NCI-H1436 treated with DMSO at 0.1 percent for 48 hours (cell line): Measurements from ENCODE around the gene LENG9.
"Not testable (repeated sequence)": the region's sequence is repeated elsewhere in the genome, so short reads cannot be mapped to it uniquely, and the experiment has no call there.

Experiments
- DNase-seq: peaks from one replicate; lab custom pipeline; 2025; lab: John Stamatoyannopoulos, UW

LENG9 gene

GRCh38 chr19:54463531-54464043, at the start of gene LENG9:
Gene LENG9 (minus strand): TSS chr19:54463778. CDS start chr19:54463526, 252 bp downstream.
- peak; percentile 94 for DNase-seq

GRCh38 chr19:54509200-54509940, 45.8 kb upstream of the LENG9 start:
- not testable (repeated sequence) for DNase-seq

- DNase-seq: not testable (repeated sequence)
These were observed 44.9 kb upstream of the LENG9 start for GRCh38 chr19:54508487-54508886.

GRCh38 chr19:54507824-54508223, 44.2 kb upstream of the LENG9 start:
- no peak for DNase-seq

- DNase-seq: not testable (repeated sequence)
These were observed 43.6 kb upstream of the LENG9 start for GRCh38 chr19:54507038-54507717.

GRCh38 chr19:54506079-54506478, 42.5 kb upstream of the LENG9 start:
- no peak for DNase-seq

- DNase-seq: not testable (repeated sequence)
These were observed 42.0 kb upstream of the LENG9 start for GRCh38 chr19:54505542-54505941.

GRCh38 chr19:54502518-54503048, 39.0 kb upstream of the LENG9 start, which contains the start of gene LAIR2:
Gene LAIR2 (plus strand): TSS chr19:54502831. CDS start chr19:54502919, 88 bp downstream.
- no peak for DNase-seq

- DNase-seq: not testable (repeated sequence)
These were observed 34.8 kb upstream of the LENG9 start for GRCh38 chr19:54498451-54498772.

GRCh38 chr19:54497747-54498450, 34.3 kb upstream of the LENG9 start:
- DNase-seq: not testable (repeated sequence)

- DNase-seq: not testable (repeated sequence)
These were observed 31.7 kb upstream of the LENG9 start for GRCh38 chr19:54495284-54495683.

GRCh38 chr19:54493967-54494585, 30.5 kb upstream of the LENG9 start:
- no peak for DNase-seq

- DNase-seq: not testable (repeated sequence)
These were observed 29.5 kb upstream of the LENG9 start for GRCh38 chr19:54493056-54493455.

GRCh38 chr19:54492568-54492967, 29.0 kb upstream of the LENG9 start:
- DNase-seq: no peak

GRCh38 chr19:54489766-54490165, 26.2 kb upstream of the LENG9 start:
- DNase-seq: no peak

- DNase-seq: no peak
These were observed 25.8 kb upstream of the LENG9 start for GRCh38 chr19:54489341-54489740.

- no peak for DNase-seq
These were observed 22.3 kb upstream of the LENG9 start for GRCh38 chr19:54485851-54486250.

GRCh38 chr19:54484451-54484850, 20.9 kb upstream of the LENG9 start:
- no peak for DNase-seq

- DNase-seq: no peak
These were observed 19.3 kb upstream of the LENG9 start for GRCh38 chr19:54482889-54483288.

- DNase-seq: no peak
These were observed 17.9 kb upstream of the LENG9 start for GRCh38 chr19:54481326-54481930.

- no peak for DNase-seq
These were observed 16.5 kb upstream of the LENG9 start for GRCh38 chr19:54480051-54480450.
